Stimulated activated naive CD4-positive, alpha-beta T cell treated with Interleukin-2 at 50 U/mL for 16 hours (primary cell): ENCODE data around the gene RALGAPA2.

Source experiments
- DNase-seq: peaks from one replicate; lab custom pipeline; 2025; lab: John Stamatoyannopoulos, UW

Gene RALGAPA2

DNA sequence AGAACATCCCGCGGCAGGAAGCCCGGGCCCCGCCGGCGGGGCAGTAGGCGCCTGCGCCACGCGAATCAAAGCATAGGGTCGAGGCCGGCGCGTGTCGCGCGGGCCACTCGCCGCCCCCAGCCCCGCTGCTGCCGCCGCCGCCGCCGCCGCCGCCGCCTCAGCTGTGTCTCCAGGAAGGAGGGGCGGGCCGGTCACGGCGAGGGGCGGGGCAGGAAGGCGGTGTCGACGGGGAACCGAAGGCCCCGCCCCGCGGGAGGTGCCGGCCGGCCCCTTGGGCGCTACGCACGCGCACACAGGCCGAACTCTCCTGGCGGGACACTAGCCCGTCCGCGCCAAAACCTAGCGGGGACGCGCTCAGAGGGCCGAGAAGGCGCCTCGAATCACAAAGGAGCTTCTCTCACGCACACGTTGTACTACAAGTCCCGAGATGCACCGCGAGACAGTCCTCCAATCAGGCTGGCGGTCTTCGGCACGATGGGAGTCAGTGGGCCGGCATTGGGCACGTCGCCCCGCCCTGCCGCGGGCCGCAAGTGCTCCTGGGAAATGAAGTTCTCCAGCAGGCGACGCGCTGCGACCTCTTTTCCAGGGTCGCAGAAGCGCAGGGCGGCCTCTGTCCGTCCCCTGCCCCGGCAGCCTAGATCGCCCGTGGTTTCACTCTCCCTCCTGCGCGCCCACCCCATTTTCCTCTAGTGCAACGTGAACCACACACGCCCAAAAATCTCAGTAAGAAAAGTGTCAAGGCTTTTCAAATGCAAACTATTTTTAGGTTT, at the start of gene RALGAPA2:
RALGAPA2 (minus strand) TSS at position 171 of the 770 bp plus-strand sequence; CDS start at position 7, 164 bp downstream.
- DNase-seq: peak; percentile 98

DNA sequence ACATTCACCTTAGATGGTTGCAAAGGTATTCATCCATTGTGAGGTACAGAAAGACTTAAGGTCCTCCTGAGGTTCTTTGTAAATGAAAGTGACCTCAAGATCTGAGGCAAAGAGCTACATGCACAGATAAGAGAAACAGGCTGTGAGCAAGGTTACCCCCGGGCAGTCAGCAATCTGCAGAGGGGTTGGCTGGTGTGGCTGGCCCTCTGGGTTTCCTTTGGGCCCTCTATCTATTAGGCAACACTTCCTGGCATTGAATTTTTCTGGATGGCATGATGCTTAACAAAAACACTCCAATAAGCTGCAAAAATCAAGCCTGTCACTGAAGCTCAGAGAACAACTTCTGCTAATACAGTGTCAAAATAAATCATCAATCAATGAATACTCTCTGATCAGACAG, 48.9 kb upstream of the RALGAPA2 start:
- DNase-seq: no peak

DNA sequence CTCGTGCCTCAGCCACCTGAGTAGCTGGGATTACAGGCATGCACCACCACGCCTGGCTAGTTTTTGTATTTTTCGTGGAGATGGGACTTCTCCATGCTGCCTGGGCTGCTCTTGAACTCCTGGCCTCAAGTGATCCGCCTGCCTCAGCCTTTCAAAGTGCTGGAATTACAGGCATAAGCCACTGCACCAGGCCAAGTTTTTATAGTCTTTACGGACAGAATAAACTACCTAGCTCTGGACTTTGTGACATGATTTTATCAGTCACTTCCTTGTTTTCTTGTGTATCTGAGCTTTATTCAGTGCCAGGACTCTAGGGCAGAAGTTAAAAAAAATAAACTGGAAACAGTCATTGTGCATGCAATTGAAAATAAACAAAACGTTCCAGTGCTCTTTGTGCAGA, 46.7 kb upstream of the RALGAPA2 start:
- no peak for DNase-seq

DNA sequence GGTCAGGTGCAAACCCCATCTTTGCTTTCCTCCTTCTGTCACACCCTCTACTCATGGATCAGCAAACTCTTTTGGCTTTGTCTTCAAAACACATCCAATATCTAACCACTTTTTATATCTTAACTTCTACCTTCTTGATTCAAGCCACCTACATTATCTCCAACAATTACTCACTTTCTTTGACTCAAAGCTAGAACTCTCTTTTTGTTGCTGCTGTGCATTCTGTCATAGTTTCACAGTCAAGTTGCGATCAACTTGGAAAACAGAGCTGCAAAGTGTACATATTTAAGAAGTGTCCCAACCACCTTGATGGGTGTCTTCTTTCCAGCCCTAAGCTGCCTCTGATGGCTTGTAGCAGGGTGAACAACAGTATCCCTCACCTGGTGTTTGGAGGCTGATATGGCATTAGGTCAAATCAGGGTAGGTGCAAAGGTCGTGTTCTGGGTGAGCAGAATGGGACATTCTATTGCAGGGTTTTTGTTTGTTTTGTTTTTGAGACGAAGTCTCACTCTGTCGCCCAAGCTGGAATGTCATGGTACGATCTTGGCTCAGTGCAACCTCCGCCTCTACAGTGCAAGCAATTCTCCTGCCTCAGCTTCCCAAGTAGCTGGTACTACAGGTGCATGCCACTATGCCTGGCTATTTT, 43.4 kb upstream of the RALGAPA2 start:
- no peak for DNase-seq

DNA sequence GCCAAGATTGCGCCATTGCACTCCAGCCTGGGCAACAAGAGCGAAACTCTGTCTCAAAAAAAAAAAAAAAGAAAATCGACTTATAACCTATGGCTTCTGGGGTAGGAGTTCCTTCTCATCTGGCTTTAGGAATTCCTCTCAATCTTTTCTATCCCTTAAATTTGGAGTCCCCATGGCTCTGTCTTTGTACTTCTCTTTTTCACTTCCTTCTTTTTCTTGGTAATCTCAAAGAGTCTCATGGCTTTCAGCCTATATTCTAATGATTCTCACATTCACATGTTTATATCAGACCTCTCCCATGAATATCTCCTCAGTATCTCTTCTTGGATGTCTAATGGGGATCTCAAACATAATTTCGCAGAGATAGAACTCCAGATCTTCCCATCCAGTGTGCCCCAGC, 42.8 kb upstream of the RALGAPA2 start:
- no peak for DNase-seq

DNA sequence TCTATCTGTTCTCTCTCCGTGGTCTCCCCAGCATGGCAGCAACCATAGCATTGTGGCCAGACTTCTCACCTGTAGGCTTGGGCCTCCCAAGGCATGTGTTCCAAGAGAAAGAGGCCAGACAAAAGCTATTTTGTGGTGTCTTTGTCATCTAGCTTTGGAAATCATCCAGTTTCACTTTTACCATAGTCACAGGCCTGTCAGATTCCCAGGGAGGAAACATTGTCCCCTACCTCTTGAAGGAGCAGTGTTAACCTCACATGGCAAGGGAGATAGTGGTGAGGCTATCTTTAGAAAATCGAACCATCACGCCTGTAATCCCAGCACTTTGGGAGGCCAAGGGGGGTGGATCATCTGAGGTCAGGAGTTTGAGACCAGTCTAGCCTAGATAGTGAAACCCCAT, 42.3 kb upstream of the RALGAPA2 start:
- DNase-seq: no peak

DNA sequence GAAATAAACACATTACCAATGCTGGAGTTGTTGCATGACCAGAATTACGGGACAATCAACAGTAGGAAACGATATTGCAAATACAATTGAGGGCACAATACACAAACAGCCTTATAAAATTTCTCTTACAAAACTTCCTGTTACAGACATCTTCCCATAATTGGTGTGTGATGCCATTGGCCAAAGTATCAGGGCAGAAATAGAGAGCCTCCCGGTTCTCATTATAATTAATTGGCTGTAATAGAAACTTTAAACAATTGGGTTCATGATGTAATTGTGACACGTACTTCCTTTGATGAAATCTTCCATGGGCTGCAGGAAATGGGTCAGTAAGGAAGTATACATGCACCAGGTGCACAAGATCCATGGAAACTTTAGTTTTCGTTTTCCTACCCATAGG, 40.3 kb upstream of the RALGAPA2 start:
- no peak for DNase-seq

DNA sequence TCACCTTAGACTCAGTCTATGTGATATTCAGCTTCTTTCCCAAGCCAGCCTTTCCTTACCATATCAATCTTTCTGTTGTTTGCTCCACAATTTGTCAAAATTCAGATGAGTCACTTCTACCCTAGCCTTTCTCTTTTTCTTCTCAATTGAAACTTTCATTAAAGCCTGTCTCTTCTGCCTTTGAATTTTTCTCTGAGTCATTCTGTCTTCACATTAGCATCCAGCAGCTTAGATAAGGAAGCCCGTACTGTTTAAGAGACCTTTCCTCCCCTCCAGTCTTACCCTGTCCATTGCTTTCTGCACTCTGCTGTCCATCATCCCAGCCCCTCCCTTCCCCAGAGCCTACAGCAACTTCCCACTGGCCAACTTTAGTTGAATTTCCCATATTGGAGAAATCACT, 34.9 kb upstream of the RALGAPA2 start:
- DNase-seq: no peak

DNA sequence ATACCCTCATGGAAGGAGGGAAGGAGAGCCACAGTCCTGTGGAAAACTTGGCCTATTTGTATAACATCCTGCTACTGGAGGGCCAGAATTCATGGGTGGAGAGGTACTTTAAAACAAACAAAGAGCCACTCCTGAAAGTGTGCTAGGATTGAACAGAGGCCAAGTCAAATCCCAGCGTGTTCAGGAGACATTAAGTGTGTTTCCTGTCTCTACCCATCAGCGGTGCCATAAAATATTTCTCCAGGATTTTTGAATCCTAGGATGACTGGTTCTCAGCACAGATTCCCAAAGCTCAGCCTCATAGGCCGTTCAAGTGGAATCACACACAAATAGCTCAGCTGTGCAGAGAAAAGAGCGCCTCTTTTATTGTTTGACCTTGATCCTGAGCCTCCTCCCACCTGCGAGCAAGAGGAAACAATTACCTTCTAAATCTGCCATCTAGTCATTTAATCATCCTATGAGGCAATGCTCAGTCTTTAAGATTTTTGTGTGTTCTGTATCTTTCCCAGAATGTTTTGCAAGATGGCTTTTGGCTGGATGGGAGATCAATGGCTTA, 31.8 kb upstream of the RALGAPA2 start:
- no peak for DNase-seq

DNA sequence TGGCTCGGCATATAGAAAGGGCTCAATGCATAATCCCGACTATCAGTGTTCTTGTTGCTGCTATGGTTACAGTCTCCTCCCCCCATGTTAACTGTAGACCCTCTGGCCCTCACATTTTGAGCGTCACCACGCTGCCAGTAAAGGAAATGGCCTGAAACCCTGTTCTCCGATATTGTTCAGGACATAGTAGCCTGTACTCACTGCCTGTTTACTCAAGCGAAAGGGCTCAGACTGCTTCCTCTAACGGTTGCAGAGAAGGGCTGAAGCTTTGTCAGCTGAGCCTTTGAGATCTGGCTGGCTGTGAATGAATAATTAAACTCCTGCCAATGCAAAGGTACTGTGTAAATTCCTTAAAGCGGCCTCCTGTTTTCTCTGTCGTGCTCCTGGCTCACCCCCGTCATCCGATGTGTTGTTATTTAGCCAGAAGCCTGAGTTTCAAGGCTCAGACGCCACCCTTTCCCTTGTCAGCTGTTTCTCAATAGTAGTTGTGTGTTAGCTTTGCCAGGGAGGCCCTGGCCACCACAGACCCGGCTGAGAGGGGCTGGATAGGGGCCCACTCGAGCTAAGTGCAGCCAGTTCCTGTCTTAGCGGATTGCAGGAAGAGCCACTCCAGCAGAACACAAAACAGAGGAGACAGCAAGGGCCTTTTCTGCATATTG, 31.2 kb upstream of the RALGAPA2 start:
- DNase-seq: no peak

DNA sequence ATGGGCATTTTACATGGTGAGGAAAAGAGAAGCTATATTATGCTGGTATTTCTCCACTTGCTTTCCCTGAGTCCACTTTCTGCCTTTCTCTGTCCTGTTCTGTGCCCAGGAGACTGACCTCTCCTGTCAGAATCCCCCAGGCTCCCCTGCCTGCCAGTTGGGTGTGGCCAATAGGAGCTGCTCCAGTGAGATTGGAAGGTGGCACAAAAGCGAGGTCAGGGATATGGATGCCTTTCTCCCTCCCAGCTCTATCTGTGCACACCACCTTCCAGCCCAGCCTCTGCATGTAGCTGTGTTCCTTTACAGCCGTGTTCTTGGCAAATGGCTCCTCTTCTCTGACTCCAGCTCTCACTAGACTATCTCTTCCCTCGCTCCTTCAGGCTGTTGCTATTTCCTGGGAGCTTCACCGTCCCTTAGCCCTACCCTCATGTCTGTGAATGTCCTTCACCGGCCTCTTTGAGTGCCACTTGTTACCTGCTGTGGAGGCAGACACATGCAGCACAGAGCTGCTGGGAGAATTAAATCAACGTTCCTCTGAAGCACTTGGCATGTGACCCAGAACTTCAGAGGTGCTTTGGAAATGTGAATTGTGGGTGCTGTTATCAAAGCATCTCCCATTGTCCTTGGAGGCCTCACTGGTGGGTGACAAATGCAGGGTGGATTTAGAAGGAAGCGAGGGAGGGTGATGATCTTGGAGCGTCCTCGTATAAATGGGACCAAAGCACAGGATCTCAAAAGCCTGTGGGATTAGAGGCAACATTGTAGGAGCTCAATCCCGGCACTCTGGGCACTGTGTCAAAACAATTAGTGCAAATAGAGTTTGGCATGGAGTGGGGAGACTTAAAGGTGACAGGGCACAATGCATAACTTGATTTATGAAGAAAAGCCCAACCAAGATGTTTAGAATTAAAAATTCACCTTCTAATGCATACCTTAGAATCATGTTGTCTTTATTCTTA, 28.9 kb upstream of the RALGAPA2 start:
- no peak for DNase-seq

DNA sequence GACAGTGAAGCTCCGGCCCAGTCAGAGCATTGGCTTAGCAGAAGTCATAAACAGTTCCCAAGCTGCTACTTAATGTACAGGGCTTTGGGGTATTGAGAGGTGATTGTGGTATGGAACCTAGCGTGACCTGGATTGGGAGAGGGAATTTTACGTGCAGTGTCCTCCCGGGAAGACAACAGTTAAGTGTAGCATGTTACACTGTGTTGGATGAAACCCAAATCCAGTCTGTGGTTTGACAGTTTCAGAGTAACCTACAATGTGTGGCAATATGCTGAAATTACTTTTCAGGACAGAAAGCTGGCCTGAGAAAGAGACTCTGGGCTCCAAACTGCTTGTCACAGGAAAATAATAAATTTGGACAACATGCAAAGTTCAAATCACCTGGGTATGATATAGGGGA, 28.1 kb upstream of the RALGAPA2 start:
- DNase-seq: no peak

DNA sequence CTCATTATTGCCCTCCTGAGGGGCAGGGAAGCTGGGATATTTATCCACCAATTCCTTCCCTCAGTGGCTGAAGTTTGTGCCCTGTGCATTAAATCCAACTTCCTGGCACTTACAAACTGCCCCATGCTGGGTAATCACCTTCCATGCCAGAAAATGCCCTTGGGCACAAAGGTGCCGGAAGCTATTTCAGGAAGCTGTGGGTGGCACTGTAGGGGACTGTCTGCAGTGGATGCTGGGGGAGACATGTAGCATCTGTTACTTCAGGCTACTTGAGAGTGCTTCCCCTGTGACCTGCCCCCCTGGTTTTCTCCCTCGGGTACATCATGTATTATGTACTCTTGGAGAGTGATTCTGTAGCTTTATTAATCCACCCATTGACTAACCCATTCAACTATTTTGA, 24.7 kb upstream of the RALGAPA2 start:
- no peak for DNase-seq

DNA sequence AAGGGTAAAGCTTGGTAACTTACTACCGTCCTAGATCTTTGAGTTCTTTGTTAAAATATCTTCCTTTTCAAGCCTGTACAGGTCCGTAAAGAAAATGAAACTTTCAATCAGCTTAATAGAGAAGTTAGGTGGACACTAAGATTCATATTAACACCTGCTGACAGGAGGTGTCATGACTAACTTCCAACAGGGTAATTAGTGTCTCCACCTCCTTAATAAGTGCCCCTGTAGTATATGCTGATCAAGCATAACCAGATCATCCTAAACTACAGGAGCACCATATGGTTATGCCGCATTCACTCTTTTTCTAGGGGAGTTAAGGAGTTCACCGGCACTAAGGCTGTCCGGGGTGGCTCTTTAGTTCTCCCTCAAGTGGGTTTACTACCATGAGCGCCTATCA, 23.9 kb upstream of the RALGAPA2 start:
- no peak for DNase-seq

DNA sequence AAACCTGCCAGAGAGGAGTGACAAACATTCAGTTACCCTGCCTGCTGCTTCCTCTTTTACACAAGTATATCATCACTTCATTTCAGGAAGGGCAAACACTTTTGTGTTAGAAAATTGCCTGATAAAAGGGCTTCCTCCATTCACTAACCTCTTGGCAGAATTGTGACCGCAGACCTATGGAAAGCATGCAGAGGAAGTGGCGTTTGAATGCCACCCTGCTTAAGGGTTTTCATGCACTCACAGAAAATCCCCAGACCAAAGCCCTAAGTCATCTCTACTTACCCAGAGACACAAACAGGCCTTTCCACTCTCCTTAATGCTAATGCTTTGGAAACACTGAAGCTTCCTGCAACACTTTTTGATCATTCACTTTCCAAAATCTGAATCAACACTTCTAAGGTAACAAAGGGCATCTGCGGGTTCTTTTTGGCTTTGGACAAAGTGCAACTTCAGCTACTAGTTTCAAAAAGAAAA, 22.1 kb upstream of the RALGAPA2 start:
- DNase-seq: no peak

DNA sequence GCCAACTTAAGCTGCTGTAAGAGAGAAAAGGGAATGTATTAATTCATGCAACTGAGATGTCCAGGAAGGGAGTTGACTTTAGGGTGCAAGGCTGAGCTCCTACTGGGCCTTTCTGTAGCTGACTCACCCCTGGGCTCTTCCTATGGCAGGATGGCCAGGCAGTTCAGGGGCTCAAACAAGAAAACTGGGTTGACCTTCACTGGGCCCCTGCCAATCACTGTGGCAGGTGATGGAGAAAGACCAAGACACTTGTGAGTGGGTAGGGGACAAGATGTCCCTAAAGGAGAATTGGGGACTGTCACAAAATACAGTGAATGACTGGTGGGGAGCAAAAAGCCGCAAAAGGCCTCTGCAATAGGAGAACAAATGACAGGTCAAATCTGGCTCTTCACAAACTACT, 21.5 kb upstream of the RALGAPA2 start:
- DNase-seq: no peak

DNA sequence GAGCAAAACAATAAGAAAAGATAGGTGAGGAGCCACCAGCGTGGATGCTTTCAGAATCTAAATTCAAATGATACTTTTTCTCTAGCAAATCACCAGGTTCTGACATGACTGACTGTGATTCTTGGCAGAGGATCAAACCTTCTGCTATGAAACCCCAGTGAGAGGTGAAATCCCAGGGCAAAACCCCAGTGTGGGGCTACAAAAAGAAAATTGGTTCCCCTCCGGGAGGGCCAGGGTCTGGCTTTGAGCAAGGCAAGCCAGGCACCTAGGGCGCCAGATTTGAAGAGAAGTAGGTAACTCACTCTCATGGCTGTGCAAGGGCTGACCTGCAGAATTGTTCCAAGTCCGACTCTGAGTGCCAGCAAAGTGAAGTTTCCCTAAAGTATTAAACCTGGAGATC, 20.2 kb upstream of the RALGAPA2 start:
- no peak for DNase-seq

DNA sequence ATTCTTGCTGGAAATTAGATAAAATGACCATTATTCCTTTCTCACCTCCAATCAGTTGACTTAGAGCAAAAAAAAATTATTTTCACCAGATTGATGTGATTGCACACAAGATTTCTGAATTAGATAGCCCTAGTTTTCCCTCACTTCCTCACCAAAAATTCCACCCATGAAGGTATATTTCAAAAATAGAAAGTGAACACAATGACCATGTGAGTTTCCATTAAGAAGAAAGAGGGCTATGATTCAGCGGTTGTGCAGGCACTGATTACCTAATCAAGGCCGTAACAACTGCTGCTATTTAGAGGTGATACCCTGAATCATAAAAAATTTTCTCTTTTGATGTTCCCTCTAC, 19.5 kb upstream of the RALGAPA2 start:
- no peak for DNase-seq

DNA sequence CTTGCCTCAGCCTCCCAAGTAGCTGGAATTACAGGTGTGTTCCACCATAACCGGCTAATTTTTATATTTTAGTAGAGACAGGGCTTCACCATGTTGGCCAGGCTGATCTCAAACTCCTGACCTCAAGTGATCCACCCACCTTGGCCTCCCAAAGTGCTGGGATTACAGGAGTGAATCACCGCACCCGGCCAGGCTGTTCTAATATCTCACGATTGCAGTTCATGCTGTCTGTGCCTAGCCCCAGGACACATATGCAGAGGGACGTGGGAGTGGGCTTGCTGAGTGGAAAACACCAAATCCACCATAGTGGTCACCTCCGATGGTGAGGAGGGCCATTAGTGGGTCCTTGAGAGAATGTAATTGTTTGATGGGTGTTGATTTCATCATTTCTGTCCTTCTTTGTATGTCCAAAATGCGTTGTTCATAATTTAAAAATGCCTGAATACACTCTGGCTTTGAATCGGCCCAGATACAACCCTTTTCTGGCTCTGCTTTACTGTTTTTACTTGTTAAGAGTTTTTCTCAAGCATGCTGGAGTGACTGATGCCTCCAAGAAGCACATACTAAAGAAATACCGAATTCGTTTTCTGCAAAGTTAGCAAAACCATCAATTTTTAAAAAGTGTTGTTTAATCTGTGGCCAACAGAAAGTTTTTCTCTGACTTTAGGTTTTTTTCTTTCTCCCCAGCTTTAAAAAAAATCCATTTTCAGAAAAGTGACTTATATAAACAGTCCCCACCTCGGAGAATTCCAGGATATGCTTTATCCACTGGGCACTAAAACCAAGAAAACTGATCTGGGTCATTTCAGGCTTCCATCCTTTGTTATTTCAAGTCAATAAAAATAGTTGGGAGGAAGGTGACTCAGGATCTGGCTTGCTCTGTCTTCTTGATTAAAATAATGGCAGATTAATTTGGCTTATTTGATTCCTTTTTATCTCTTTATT, 18.8 kb upstream of the RALGAPA2 start:
- no peak for DNase-seq

DNA sequence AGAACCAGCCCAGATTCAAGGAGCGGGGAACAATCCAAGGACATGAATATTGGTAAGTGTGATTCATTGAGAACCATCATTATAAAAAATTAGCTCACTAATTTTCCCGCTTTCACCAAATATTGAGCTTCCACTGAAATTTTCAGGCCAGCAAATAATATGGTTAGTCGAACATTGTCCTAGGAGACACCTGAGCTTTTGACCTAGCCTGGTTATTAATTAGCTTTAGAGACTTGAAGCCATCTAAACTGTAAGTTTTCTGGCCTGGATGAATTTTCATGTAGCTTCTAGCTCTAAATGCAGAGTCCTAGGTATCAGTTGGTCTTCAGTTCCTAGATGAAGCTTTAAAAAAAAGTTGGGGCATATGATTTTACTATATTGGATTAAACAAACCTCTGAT, 17.1 kb upstream of the RALGAPA2 start:
- no peak for DNase-seq

DNA sequence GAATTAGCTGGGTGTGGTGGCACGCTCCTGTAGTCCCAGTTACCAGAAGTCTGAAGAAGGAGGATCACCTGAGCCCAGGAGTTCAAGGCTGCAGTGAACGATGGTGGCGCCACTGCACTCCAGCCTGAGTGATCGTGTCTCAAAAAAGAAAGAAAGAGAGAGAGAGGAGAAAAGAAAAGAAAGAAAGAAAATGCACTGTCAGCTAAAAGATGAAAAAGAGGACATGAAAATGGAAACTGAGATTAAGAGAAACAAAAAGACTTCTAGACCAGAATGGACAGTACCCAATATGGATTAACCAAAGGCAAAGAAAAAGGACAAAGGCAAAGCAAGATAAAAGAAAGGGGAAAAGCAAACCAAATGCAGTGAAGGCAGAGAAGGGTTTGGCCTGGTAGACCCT, 9.0 kb upstream of the RALGAPA2 start:
- DNase-seq: no peak
